ENCODE measurements around the gene BICDL1. TPM values are rescaled to one million over a fixed set of nuclear protein-coding genes. Genes with fewer than 3 reads are reported as not detected.
A peak's percentile ranks its signal among the peaks of the same experiment; 100 is the strongest.

The BICDL1 gene
- total RNA-seq, 1 donor from 2014 or later: 71.2 TPM

GRCh38 chr12:120060196-120060595 lies 71.2 kb downstream of the BICDL1 start:
- Histone ChIP-seq H3K4me1 (peaks cover 11% of the 10 kb centered on the region), H3K36me3 (no peaks in the 10 kb centered on the region), H3K27me3 (no peaks in the 10 kb centered on the region), H3K9me3 (no peaks in the 10 kb centered on the region), H3K27ac (no peak overlapping the region), H3K4me3 (no peak overlapping the region)
- TF ChIP-seq CTCF (IDR thresholded peaks at IDR 0.05): no peak
- peak in 1 of 2 donors; percentile 56 for TF ChIP-seq POLR2AphosphoS5 (IDR thresholded peaks at IDR 0.05; ENCODE audit: insufficient read depth in 1 of 2, low read depth in 1 of 2)
- no peak for TF ChIP-seq POLR2A (IDR thresholded peaks at IDR 0.05)
- intact Hi-C loops (cut with DNase I): no loop called here
- no peak for DNase-seq (ENCODE audit: extremely low spot score in 2 of 2)

- DNase-seq (ENCODE audit: extremely low spot score in 2 of 2): no peak
- H3K36me3 ChIP-seq: no peaks in the 10 kb centered on the region
- H3K4me1 ChIP-seq: peaks cover 11% of the 10 kb centered on the region
- no peak for TF ChIP-seq POLR2A (IDR thresholded peaks at IDR 0.05)
- TF ChIP-seq POLR2AphosphoS5 (IDR thresholded peaks at IDR 0.05; ENCODE audit: insufficient read depth in 1 of 2, low read depth in 1 of 2): no peak
- no peak for TF ChIP-seq CTCF (IDR thresholded peaks at IDR 0.05)
- peak overlapping the region; percentile 46 for H3K27ac ChIP-seq
- no peak overlapping the region for H3K4me3 ChIP-seq
- intact Hi-C loops (cut with DNase I): no loop called here
- no peaks in the 10 kb centered on the region for H3K9me3 ChIP-seq
- no peaks in the 10 kb centered on the region for H3K27me3 ChIP-seq
Measured at GRCh38 chr12:120060717-120061116, 71.7 kb downstream of the BICDL1 start.

GRCh38 chr12:120061575-120062214 lies 72.7 kb downstream of the BICDL1 start:
- H3K4me3 ChIP-seq: no peak overlapping the region
- H3K27ac ChIP-seq: peak overlapping the region; percentile 57
- H3K4me1 ChIP-seq: peaks cover 6% of the 10 kb centered on the region
- no peaks in the 10 kb centered on the region for H3K9me3 ChIP-seq
- H3K27me3 ChIP-seq: no peaks in the 10 kb centered on the region
- intact Hi-C loops (cut with DNase I): no loop called here
- DNase-seq (ENCODE audit: extremely low spot score in 2 of 2): no peak
- no peak for TF ChIP-seq POLR2A (IDR thresholded peaks at IDR 0.05)
- no peaks in the 10 kb centered on the region for H3K36me3 ChIP-seq

GRCh38 chr12:120062976-120063579 lies 74.0 kb downstream of the BICDL1 start:
- TF ChIP-seq POLR2AphosphoS5 (IDR thresholded peaks at IDR 0.05; ENCODE audit: insufficient read depth in 1 of 2, low read depth in 1 of 2) (no peak), CTCF (IDR thresholded peaks at IDR 0.05) (no peak), POLR2A (IDR thresholded peaks at IDR 0.05) (no peak)

GRCh38 chr12:120064054-120064940 lies 75.3 kb downstream of the BICDL1 start:
- Histone ChIP-seq H3K4me3 (no peak overlapping the region), H3K27ac (no peak overlapping the region), H3K4me1 (peaks cover 6% of the 10 kb centered on the region), H3K36me3 (no peaks in the 10 kb centered on the region), H3K9me3 (no peaks in the 10 kb centered on the region), H3K27me3 (no peaks in the 10 kb centered on the region)
- DNase-seq (ENCODE audit: extremely low spot score in 2 of 2): no peak
- intact Hi-C loops (cut with DNase I): no loop called here
- TF ChIP-seq POLR2A (IDR thresholded peaks at IDR 0.05) (no peak), POLR2AphosphoS5 (IDR thresholded peaks at IDR 0.05; ENCODE audit: insufficient read depth in 1 of 2, low read depth in 1 of 2) (no peak), CTCF (IDR thresholded peaks at IDR 0.05) (no peak)

More at GRCh38 chr12:120062976-120063579, 74.0 kb downstream of the BICDL1 start:
- Histone ChIP-seq H3K27ac (no peak overlapping the region), H3K4me3 (no peak overlapping the region), H3K9me3 (no peaks in the 10 kb centered on the region), H3K36me3 (no peaks in the 10 kb centered on the region), H3K27me3 (no peaks in the 10 kb centered on the region), H3K4me1 (peaks cover 6% of the 10 kb centered on the region)
- DNase-seq (ENCODE audit: extremely low spot score in 2 of 2): no peak
- intact Hi-C loops (cut with DNase I): no loop called here

All from vagina (tissue), 2 donors.